HL-60 (cell line): ENCODE measurements around the gene PLA2G4C.

Experiments
- DNase-seq, 2 experiments: peaks; one replicate each; pipeline ENCODE4 v3.0.0-alpha.2; 2010 to 2020; ENCODE audit warnings: low read depth in 1 of 2, low spot score in 1 of 2
- H3K27ac ChIP-seq: fragments of 250-450 bp; sonication (Bioruptor Pico); replicated peaks from 2 replicates; pipeline ENCODE4 v1.5.1; 2020; ENCODE audit warnings: mild to moderate bottlenecking, moderate library complexity
- H3K27me3 ChIP-seq: fragments of 250-450 bp; sonication (Bioruptor Pico); 2 replicates; pipeline ENCODE4 v1.5.1; 2021; ENCODE audit warnings: mild to moderate bottlenecking, moderate library complexity; ENCODE audit not compliant: insufficient read depth, poor library complexity, severe bottlenecking
- H3K4me3 ChIP-seq: replicated peaks from 2 replicates; pipeline ENCODE4 v1.5.1; 2011; ENCODE audit warnings: mild to moderate bottlenecking, control low read depth, low read length; ENCODE audit not compliant: insufficient read depth
- GABPA ChIP-seq: IDR thresholded peaks from 2 replicates; pipeline ENCODE4 v1.6.1; 2012; ENCODE audit warnings: low read depth
- POLR2AphosphoS5 ChIP-seq: IDR thresholded peaks from 2 replicates; pipeline ENCODE4 v1.6.1; 2012; ENCODE audit warnings: low read depth
- SPI1 ChIP-seq: IDR thresholded peaks from 2 replicates; pipeline ENCODE4 v1.6.1; 2012; ENCODE audit warnings: low read depth, mild to moderate bottlenecking, borderline replicate concordance
- TF ChIP-seq, protein P1 (sequence below): IDR thresholded peaks from 2 replicates; pipeline ENCODE4 v1.6.1; 2012; ENCODE audit warnings: low read depth; ENCODE audit not compliant: insufficient replicate concordance
- TF ChIP-seq, protein P2 (sequence below): IDR thresholded peaks from one replicate; pipeline ENCODE4 v1.5.1; 2011; ENCODE audit warnings: low read length, control low read depth, inconsistent platforms; ENCODE audit not compliant: insufficient read depth

Gene PLA2G4C

GRCh38 chr19:48121066-48121465, 10.4 kb upstream of the PLA2G4C start:
- Histone ChIP-seq H3K4me3 (no peak overlapping the region), H3K27ac (no peak overlapping the region), H3K27me3 (no peaks in the 10 kb centered on the region)
- TF ChIP-seq, protein P1, sequence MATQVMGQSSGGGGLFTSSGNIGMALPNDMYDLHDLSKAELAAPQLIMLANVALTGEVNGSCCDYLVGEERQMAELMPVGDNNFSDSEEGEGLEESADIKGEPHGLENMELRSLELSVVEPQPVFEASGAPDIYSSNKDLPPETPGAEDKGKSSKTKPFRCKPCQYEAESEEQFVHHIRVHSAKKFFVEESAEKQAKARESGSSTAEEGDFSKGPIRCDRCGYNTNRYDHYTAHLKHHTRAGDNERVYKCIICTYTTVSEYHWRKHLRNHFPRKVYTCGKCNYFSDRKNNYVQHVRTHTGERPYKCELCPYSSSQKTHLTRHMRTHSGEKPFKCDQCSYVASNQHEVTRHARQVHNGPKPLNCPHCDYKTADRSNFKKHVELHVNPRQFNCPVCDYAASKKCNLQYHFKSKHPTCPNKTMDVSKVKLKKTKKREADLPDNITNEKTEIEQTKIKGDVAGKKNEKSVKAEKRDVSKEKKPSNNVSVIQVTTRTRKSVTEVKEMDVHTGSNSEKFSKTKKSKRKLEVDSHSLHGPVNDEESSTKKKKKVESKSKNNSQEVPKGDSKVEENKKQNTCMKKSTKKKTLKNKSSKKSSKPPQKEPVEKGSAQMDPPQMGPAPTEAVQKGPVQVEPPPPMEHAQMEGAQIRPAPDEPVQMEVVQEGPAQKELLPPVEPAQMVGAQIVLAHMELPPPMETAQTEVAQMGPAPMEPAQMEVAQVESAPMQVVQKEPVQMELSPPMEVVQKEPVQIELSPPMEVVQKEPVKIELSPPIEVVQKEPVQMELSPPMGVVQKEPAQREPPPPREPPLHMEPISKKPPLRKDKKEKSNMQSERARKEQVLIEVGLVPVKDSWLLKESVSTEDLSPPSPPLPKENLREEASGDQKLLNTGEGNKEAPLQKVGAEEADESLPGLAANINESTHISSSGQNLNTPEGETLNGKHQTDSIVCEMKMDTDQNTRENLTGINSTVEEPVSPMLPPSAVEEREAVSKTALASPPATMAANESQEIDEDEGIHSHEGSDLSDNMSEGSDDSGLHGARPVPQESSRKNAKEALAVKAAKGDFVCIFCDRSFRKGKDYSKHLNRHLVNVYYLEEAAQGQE: no peak
- TF ChIP-seq POLR2AphosphoS5: no peak
- TF ChIP-seq SPI1: no peak
- no peak for TF ChIP-seq GABPA
- DNase-seq: no peak

- no peaks in the 10 kb centered on the region for H3K27me3 ChIP-seq
- DNase-seq: no peak
- no peak overlapping the region for H3K4me3 ChIP-seq
- TF ChIP-seq POLR2AphosphoS5 (no peak), SPI1 (no peak), GABPA (no peak)
- TF ChIP-seq, protein P2, sequence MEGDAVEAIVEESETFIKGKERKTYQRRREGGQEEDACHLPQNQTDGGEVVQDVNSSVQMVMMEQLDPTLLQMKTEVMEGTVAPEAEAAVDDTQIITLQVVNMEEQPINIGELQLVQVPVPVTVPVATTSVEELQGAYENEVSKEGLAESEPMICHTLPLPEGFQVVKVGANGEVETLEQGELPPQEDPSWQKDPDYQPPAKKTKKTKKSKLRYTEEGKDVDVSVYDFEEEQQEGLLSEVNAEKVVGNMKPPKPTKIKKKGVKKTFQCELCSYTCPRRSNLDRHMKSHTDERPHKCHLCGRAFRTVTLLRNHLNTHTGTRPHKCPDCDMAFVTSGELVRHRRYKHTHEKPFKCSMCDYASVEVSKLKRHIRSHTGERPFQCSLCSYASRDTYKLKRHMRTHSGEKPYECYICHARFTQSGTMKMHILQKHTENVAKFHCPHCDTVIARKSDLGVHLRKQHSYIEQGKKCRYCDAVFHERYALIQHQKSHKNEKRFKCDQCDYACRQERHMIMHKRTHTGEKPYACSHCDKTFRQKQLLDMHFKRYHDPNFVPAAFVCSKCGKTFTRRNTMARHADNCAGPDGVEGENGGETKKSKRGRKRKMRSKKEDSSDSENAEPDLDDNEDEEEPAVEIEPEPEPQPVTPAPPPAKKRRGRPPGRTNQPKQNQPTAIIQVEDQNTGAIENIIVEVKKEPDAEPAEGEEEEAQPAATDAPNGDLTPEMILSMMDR: no peak
- TF ChIP-seq, protein P1: no peak
- H3K27ac ChIP-seq: no peak overlapping the region
Observed at GRCh38 chr19:48120505-48120904, 9.9 kb upstream of the PLA2G4C start.

DNA sequence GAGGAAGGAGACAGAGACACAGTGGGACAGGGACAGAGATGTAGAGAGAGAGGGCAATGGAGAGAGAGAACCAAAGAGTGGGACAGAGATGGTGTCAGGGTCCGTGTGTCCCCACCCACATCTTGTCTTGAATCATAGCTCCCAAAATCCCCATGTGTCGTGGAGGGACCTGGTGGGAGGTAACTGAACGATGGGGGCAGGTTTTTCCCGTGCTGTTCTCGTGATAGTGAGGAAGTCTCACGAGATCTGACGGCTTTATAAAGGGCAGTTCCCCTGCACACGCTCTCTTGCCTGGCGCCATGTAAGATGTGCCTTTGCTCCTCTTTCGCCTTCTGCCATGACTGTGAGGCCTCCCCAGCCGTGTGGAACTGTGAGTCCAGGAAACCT, 7.5 kb upstream of the PLA2G4C start:
- Histone ChIP-seq H3K27ac (no peak overlapping the region), H3K27me3 (no peaks in the 10 kb centered on the region), H3K4me3 (no peak overlapping the region)
- no peak for DNase-seq
- TF ChIP-seq POLR2AphosphoS5 (no peak), GABPA (no peak)

GRCh38 chr19:48117515-48118130, 7.0 kb upstream of the PLA2G4C start:
- no peak for DNase-seq
- H3K27me3 ChIP-seq: no peaks in the 10 kb centered on the region
- TF ChIP-seq POLR2AphosphoS5: no peak
- TF ChIP-seq, protein P1: no peak
- no peak for TF ChIP-seq GABPA
- no peak for TF ChIP-seq SPI1
- TF ChIP-seq, protein P2: no peak
- no peak overlapping the region for H3K27ac ChIP-seq
- no peak overlapping the region for H3K4me3 ChIP-seq
